ENCODE measurements around the gene SPEG. TPM values are rescaled to one million over a fixed set of nuclear protein-coding genes. Genes with fewer than 3 reads are reported as not detected.

The SPEG gene
- polyA plus RNA-seq, 1 donor = 235 TPM

DNA sequence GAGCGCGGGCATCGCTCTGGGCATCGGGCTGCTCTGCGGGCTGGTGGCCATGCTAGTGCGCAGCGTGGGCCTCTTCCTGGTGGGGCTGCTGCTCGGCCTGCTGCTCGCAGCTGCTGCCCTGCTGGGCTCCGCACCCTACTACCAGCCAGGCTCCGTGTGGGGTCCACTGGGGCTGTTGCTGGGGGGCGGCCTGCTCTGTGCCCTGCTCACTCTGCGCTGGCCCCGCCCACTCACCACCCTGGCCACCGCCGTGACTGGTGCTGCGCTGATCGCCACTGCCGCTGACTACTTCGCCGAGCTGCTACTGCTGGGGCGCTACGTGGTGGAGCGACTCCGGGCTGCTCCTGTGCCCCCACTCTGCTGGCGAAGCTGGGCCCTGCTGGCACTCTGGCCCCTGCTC lies 113.0 kb downstream of the SPEG start:
- no peak for DNase-seq (ENCODE audit: low read depth)

Other genes with a start within 250 kb of the SPEG start
- 21.0 TPM for gene ZFAND2B, start 228.1 kb upstream of the SPEG start, polyA plus RNA-seq (ENCODE audit: insufficient read length)
- 31.9 TPM for gene ABCB6, start 215.9 kb upstream of the SPEG start, polyA plus RNA-seq (ENCODE audit: insufficient read length)
- gene ATG9A, start 205.2 kb upstream of the SPEG start, polyA plus RNA-seq (ENCODE audit: insufficient read length) = 33.5 TPM
- gene ANKZF1, start 205.0 kb upstream of the SPEG start, polyA plus RNA-seq (ENCODE audit: insufficient read length) = 26.8 TPM
- gene GLB1L, start 189.4 kb upstream of the SPEG start, polyA plus RNA-seq (ENCODE audit: insufficient read length) = 3.6 TPM
- 15.0 TPM for gene STK16, start 189.4 kb upstream of the SPEG start, polyA plus RNA-seq (ENCODE audit: insufficient read length)
- gene TUBA4B, start 181.6 kb upstream of the SPEG start, polyA plus RNA-seq (ENCODE audit: insufficient read length) = 0.20 TPM
- gene TUBA4A, start 180.9 kb upstream of the SPEG start, polyA plus RNA-seq (ENCODE audit: insufficient read length) = 139 TPM
- gene DNAJB2, start 155.5 kb upstream of the SPEG start, polyA plus RNA-seq (ENCODE audit: insufficient read length) = 82.4 TPM
- 0.13 TPM for gene PTPRN, start 125.4 kb upstream of the SPEG start, polyA plus RNA-seq (ENCODE audit: insufficient read length)
- not detected for gene RESP18, start 102.1 kb upstream of the SPEG start, polyA plus RNA-seq (ENCODE audit: insufficient read length)
- gene DNPEP, start 46.9 kb upstream of the SPEG start, polyA plus RNA-seq (ENCODE audit: insufficient read length) = 33.7 TPM
- gene DES, start 16.5 kb upstream of the SPEG start, polyA plus RNA-seq (ENCODE audit: insufficient read length) = 5,672 TPM
- 22.8 TPM for gene GMPPA, start 64.0 kb downstream of the SPEG start, polyA plus RNA-seq (ENCODE audit: insufficient read length)
- gene ASIC4, start 79.6 kb downstream of the SPEG start, polyA plus RNA-seq (ENCODE audit: insufficient read length) = 0.47 TPM
- gene CHPF, start 109.0 kb downstream of the SPEG start, polyA plus RNA-seq (ENCODE audit: insufficient read length) = 50.8 TPM
- gene TMEM198, start 109.2 kb downstream of the SPEG start, polyA plus RNA-seq (ENCODE audit: insufficient read length) = 2.6 TPM
- 138 TPM for gene OBSL1, start 136.7 kb downstream of the SPEG start, polyA plus RNA-seq (ENCODE audit: insufficient read length)
- 0.37 TPM for gene INHA, start 137.5 kb downstream of the SPEG start, polyA plus RNA-seq (ENCODE audit: insufficient read length)
- gene STK11IP, start 163.0 kb downstream of the SPEG start, polyA plus RNA-seq (ENCODE audit: insufficient read length) = 17.8 TPM
- gene SLC4A3, start 192.8 kb downstream of the SPEG start, polyA plus RNA-seq (ENCODE audit: insufficient read length) = 6.9 TPM

Data from forelimb muscle (tissue), 1 donor.